WTC11 (cell line): ENCODE results near the gene GFPT1. TPM values are rescaled to one million over a fixed set of nuclear protein-coding genes. Genes with fewer than 3 reads are reported as not detected.

Experiments used
- ATAC-seq: fragments of 200-7000 bp; cut with Tn5 transposase; 2 replicates; pipeline ENCODE4 v1.10.0; 2021; ENCODE audit warnings: mild to moderate bottlenecking, moderate library complexity
- CTCF ChIA-PET: fragments of 300-600 bp; sonication (Branson Sonifier 250); formaldehyde crosslinking; loops from one replicate; lab custom pipeline; 2021; ENCODE audit warnings: antibody characterized with exemption; lab: Charles Lee
- POLR2A ChIA-PET: fragments of 350-600 bp; sonication (Branson Sonifier 250); formaldehyde crosslinking; loops from one replicate; lab custom pipeline; 2021; ENCODE audit warnings: antibody characterized with exemption; lab: Charles Lee
- DNase-seq: peaks from one replicate; pipeline ENCODE4 v3.0.0; 2021; ENCODE audit warnings: low spot score
- H3K27ac Mint-ChIP-seq: 2 replicates; pipeline ENCODE4 v1.8.0; 2021; ENCODE audit warnings: mixed read lengths
- H3K27me3 Mint-ChIP-seq: 2 replicates; pipeline ENCODE4 v1.8.0; 2021; ENCODE audit warnings: low read depth, mild to moderate bottlenecking, moderate library complexity, mixed read lengths
- H3K36me3 Mint-ChIP-seq: 2 replicates; pipeline ENCODE4 v1.8.0; 2021; ENCODE audit warnings: mixed read lengths
- H3K4me1 Mint-ChIP-seq: 2 replicates; pipeline ENCODE4 v1.8.0; 2022; ENCODE audit warnings: mixed read lengths
- H3K4me3 Mint-ChIP-seq: 2 replicates; pipeline ENCODE4 v1.8.0; 2021; ENCODE audit warnings: mild to moderate bottlenecking, moderate library complexity, mixed read lengths
- H3K9me3 Mint-ChIP-seq: 2 replicates; pipeline ENCODE4 v1.8.0; 2021; ENCODE audit warnings: mixed read lengths
- AFF4 ChIP-seq: sonication (generic); formaldehyde crosslinking; IDR thresholded peaks from 2 replicates; pipeline ENCODE4 v1.8.1; 2023; ENCODE audit warnings: mild to moderate bottlenecking, missing genetic modification reagents, borderline replicate concordance
- ESRRA ChIP-seq: sonication (generic); formaldehyde crosslinking; IDR thresholded peaks from 2 replicates; pipeline ENCODE4 v1.8.1; 2022; ENCODE audit warnings: mild to moderate bottlenecking, missing genetic modification reagents, borderline replicate concordance
- FOXK1 ChIP-seq: sonication (generic); formaldehyde crosslinking; IDR thresholded peaks from 2 replicates; pipeline ENCODE4 v1.8.0; 2022; ENCODE audit warnings: mild to moderate bottlenecking, moderate library complexity, missing genetic modification reagents
- FOXP4 ChIP-seq: sonication (generic); formaldehyde crosslinking; IDR thresholded peaks from 2 replicates; pipeline ENCODE4 v1.8.0; 2022; ENCODE audit warnings: mild to moderate bottlenecking, missing genetic modification reagents
- GABPB1 ChIP-seq: sonication (generic); formaldehyde crosslinking; IDR thresholded peaks from 2 replicates; pipeline ENCODE4 v1.8.1; 2023; ENCODE audit warnings: mild to moderate bottlenecking, missing genetic modification reagents
- JUN ChIP-seq: sonication (generic); formaldehyde crosslinking; IDR thresholded peaks from 2 replicates; pipeline ENCODE4 v1.8.0; 2023; ENCODE audit warnings: mild to moderate bottlenecking, missing genetic modification reagents
- KAT7 ChIP-seq: sonication (generic); formaldehyde crosslinking; IDR thresholded peaks from 2 replicates; pipeline ENCODE4 v1.8.1; 2023; ENCODE audit warnings: missing genetic modification reagents, mild to moderate bottlenecking, borderline replicate concordance
- NR1H2 ChIP-seq: sonication (generic); formaldehyde crosslinking; IDR thresholded peaks from 2 replicates; pipeline ENCODE4 v1.9.0; 2021; ENCODE audit warnings: mild to moderate bottlenecking, moderate library complexity, missing genetic modification reagents
- OVOL2 ChIP-seq: fragments of 250-450 bp; sonication (Bioruptor Pico); IDR thresholded peaks from 2 replicates; pipeline ENCODE4 v1.9.0; 2021; ENCODE audit warnings: mild to moderate bottlenecking, borderline replicate concordance
- PRDM15 ChIP-seq: sonication (generic); formaldehyde crosslinking; IDR thresholded peaks from 2 replicates; pipeline ENCODE4 v1.8.0; 2022; ENCODE audit warnings: missing genetic modification reagents
- RELA ChIP-seq: sonication (generic); formaldehyde crosslinking; IDR thresholded peaks from 2 replicates; pipeline ENCODE4 v1.8.1; 2022; ENCODE audit warnings: missing genetic modification reagents, mild to moderate bottlenecking, borderline replicate concordance
- SP1 ChIP-seq: sonication (generic); formaldehyde crosslinking; conservative IDR thresholded peaks from 2 replicates; pipeline ENCODE4 v1.8.1; 2022; ENCODE audit warnings: missing genetic modification reagents
- USF1 ChIP-seq: sonication (generic); formaldehyde crosslinking; IDR thresholded peaks from 2 replicates; pipeline ENCODE4 v1.8.0; 2022; ENCODE audit warnings: mild to moderate bottlenecking, missing genetic modification reagents
- ZNF121 ChIP-seq: sonication (generic); formaldehyde crosslinking; IDR thresholded peaks from 2 replicates; pipeline ENCODE4 v1.8.0; 2023; ENCODE audit warnings: missing genetic modification reagents
- ZNF232 ChIP-seq: sonication (generic); formaldehyde crosslinking; IDR thresholded peaks from 2 replicates; pipeline ENCODE4 v1.8.0; 2022; ENCODE audit warnings: mild to moderate bottlenecking, missing genetic modification reagents
- total RNA-seq: library from RNA; stranded (reverse); gene quantifications from 3 replicates; pipeline ENCODE4 v1.2.3, GENCODE V29; 2021

Gene GFPT1
- total RNA-seq, 1 experiment from 2014 or later = 65.5 TPM

GRCh38 chr2:69344305-69344704, 42.7 kb downstream of the GFPT1 start (continued):
- no peak for TF ChIP-seq PRDM15 (CRISPR knock-in tag)
- no peak for TF ChIP-seq FOXP4
- TF ChIP-seq AFF4 (CRISPR knock-in tag) = no peak
- no peak for TF ChIP-seq KAT7 (CRISPR knock-in tag)
- no peak for TF ChIP-seq ZNF121
- TF ChIP-seq RELA = no peak
- no peak for TF ChIP-seq FOXK1 (CRISPR knock-in tag)
- no peak for TF ChIP-seq GABPB1 (CRISPR knock-in tag)

GRCh38 chr2:69340101-69340775, 46.8 kb downstream of the GFPT1 start:
- CTCF ChIA-PET = interaction anchor here (1.3 kb wide), 1 partner anchor 180 kb away, joined by 3 read pairs; no protein-coding TSS in a partner anchor

GRCh38 chr2:69335311-69335710, 51.7 kb downstream of the GFPT1 start:
- Mint-ChIP-seq H3K4me1 (no peaks in the 10 kb centered on the region), H3K36me3 (peaks cover 48% of the 10 kb centered on the region), H3K4me3 (no peak overlapping the region), H3K9me3 (no peaks in the 10 kb centered on the region), H3K27ac (no peak overlapping the region)
- ATAC-seq (no peak), DNase-seq (no peak)
- POLR2A ChIA-PET = no interaction called here
- CTCF ChIA-PET = no interaction called here
- no peak for TF ChIP-seq OVOL2
- TF ChIP-seq, all 79 proteins: peak for 0
- H3K27me3 Mint-ChIP-seq = no peaks in the 10 kb centered on the region

More at GRCh38 chr2:69340101-69340775, 46.8 kb downstream of the GFPT1 start:
- Mint-ChIP-seq H3K4me1 (no peaks in the 10 kb centered on the region), H3K4me3 (no peak overlapping the region), H3K36me3 (peaks cover 74% of the 10 kb centered on the region), H3K27ac (no peak overlapping the region), H3K27me3 (no peaks in the 10 kb centered on the region), H3K9me3 (no peaks in the 10 kb centered on the region)
- DNase-seq (no peak), ATAC-seq (no peak)
- POLR2A ChIA-PET = interaction anchor here (0.6 kb wide), 1 partner anchor 276 kb away, joined by 6 read pairs; no protein-coding TSS in a partner anchor
- TF ChIP-seq JUN (no peak), USF1 (CRISPR knock-in tag) (no peak), NR1H2 (no peak), ZNF232 (CRISPR knock-in tag) (no peak), SP1 (no peak), ESRRA (CRISPR knock-in tag) (no peak)
